Stimulated activated CD4-positive, alpha-beta T cell treated with anti-CD3 and anti-CD28 coated beads, Interleukin-15, amount 100 ng/mL, for 24 hours (primary cell): ENCODE results near the gene PCIF1.
"Not testable (repeated sequence)": the region's sequence is repeated elsewhere in the genome, so short reads cannot be mapped to it uniquely, and the experiment has no call there.

ENCODE experiments used
- DNase-seq: peaks from one replicate; pipeline ENCODE4 v3.0.0-alpha.2; 2020

The PCIF1 gene

DNA sequence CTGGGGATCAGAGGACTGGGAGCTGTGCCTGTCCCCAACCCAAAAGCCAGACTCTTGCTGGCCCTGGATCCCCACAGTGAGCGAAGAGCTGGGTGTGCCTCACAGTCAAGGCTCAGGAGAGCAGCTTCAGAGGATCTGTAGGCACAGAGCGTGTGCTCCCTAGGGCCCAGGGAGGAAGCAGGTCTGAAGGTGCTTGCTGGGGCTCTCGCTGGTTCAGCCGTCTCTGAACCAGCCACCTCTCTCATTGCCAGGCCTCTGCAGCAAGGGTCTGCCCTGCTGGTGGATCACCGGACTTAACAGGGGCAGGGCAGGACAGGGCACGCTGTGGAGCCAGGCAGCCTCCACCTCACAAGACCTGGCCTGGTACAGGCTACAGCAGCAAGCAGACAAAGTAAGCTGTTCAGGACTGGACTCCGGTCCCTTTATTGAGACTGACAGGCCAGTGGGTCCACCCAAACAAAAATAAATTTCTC lies 13.8 kb downstream of the PCIF1 start:
- no peak for DNase-seq

DNA sequence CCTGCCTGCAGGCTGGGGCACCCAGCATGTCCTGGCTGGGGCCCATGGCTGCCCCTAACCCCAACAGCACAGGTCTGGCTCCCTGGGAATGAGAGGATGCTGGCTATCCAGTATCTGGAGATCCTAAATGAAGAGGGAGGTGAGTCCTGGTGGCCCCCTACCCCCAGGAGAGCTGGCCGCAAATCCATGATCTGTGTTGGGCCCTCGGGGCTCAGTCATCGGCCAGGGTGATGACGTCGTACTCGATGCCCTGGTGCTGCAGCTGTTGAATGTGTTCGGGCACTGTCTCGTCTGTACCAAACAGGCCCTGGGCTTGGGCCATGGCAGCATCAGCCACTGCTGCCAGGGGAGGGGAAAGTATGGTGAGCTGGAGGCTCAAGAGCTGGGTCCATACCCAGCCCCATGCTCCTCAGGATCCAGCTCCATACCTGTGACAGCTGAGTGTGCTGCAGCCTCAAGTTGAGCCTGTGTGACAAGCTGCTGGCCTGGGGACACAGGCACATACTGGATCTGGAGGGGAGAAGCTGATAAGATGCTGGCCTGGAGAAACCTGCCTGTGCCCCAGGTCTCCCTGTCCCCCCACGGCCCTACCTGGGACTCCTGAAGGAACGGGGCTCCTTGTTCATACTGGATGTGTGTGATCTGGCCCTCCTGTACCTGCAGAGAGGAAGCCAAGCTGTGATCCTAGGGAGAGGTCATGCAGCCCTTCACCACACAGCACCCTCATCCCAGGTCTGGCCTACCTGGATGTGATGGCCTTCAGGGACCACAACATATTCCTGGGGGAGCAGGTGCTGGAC lies 14.5 kb downstream of the PCIF1 start:
- no peak for DNase-seq

DNA sequence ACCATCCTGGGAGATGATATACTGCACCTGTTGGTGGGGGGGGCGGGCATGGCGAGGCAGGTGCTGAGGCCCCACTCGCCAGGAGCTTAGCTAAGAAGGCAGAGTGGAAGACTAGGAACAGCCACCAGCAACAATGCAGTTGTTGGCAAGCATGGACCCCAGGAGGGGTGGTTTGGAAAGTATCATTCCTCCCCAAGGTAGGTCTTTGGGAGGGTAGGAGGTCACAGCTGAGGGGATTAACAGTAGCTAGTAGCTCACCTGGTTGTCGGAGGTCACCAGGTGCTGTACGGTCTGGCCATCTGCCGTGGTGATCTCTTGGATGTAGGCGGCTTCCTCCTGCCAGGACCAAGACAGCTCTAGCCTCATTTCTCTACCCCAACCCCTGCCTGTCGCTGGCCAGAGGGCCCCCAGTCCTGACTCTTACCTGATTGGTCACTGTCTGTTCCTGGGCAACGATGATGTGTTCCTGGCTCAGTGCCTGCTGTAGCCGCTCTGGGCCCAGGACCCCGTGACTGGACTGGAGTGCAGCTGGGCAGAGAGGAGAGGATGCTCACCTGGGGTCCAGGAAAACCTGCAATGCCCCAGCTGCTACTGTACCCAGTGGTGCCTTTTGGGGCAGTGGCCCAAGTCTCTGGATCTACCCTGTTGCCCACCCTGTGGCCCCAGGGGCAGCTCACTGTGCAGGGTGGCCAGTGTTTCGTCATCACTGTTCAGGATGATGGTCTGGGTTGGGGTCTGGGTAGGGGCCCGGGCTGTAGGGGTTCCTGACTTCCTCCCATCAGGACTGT lies 15.3 kb downstream of the PCIF1 start:
- DNase-seq, result no peak

DNA sequence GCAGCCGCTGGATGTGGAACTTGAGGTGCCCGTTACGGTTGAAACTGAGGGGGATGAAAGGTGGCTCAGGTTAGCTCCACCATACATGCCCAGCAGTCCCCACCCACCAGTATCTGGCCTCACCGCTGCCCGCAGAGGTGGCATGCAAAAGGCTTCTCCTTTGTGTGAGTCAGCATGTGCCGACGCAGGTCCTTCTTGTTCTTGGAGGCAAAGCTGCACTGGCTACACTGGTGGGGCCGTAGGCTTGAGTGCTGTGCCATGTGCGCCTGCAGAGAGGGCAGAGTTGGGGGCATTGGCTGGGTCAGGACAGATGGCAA lies 15.8 kb downstream of the PCIF1 start:
- DNase-seq, result no peak

DNA sequence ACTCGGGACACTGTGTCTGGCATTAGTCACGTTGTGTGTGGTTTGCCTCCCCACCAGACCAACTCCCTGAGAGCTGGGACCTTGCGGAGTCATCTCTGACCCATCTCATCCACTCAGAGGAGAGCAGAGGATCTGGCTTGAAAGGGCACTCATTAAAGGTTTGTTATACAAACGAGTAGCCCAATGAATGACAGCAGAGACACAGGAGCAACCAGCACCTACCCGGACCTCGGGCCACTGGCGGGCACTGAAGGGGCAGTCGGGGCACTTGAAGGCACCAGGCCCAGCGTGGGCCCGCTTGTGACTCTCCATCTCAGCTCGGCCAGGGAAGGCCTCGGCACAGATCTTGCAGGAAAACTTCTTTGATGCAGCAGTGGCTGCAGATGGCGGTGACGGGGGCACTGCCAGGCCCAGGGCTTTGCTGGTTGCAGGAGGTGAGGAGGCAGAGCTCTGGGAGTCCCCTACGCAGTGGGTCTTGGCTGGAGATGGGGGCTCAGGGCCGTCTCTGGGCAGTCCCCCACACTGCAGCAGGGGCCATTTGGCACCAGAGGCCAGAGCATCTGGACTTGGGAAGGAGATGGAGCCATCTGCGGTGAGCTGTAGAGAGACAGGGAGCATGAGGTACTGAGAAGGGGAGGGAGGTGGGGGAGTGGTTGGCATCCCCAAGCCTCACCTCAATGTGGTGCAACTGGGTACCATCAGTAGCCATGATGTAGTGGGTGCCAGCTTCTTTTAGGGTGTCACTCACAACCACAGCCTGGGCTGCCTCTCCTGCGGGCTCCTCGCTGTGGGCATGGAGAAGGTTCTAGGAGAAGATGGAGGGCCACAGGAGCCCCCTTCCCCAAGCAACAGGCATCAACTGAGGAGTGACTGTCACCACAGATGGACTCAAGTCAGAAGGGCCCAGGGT lies 17.7 kb downstream of the PCIF1 start:
- DNase-seq, result no peak

DNA sequence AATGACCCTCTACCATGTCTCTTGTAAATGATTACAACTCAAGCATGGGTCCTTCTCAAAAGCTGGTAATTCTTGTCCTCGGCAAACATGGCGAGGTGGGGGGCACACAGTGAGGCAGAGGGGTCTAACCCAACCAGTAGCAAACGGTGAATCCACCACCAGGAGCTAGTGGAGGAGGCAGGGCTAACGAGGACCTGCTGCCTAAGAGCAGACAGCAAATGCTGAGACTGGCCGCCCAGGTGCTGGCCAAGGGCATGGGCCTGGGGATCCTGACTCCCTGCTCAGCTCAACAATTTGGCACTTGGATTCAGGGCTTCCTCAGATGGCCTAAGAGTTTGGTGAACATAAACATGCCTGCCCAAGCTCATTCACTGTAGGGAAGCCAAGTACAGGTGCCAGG lies 18.4 kb downstream of the PCIF1 start:
- no peak for DNase-seq

DNA sequence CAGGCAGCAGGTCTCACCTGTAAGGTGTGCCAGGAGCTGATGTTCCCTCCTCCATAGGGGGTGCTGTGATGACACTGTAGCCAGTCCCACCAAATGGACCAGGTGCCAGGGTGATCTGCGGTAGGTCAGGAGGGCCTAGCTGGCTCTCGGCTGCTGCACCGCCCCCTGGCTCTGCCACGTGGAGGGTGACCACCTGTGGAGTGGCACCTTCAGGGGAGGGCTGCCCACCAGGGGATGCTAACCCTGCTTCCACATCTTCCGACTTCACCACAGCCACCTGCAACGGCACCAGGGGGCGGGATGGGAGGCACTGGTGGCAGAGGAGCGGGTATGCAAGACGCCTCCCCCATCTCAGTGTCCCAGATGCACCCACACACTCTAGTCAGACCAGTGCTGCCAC lies 19.2 kb downstream of the PCIF1 start:
- DNase-seq, result no peak

DNA sequence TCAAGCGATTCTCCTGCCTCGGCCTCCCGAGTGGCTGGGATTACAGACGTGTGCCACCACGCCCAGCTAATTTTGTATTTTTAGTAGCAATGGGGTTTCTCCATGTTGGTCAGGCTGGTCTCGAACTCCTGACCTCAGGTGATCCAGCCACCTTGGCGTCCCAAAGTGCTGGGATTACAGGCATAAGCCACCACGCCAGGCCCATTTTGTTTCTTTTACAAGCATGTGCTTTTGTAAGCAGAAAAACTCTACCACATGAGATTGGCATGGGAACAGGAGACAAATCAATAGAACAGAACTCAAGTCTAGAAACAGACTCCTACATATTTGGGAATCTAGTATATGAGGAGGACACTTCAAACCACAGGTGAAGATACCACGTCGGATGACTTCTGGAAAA lies 21.8 kb downstream of the PCIF1 start:
- DNase-seq, result not testable (repeated sequence)

DNA sequence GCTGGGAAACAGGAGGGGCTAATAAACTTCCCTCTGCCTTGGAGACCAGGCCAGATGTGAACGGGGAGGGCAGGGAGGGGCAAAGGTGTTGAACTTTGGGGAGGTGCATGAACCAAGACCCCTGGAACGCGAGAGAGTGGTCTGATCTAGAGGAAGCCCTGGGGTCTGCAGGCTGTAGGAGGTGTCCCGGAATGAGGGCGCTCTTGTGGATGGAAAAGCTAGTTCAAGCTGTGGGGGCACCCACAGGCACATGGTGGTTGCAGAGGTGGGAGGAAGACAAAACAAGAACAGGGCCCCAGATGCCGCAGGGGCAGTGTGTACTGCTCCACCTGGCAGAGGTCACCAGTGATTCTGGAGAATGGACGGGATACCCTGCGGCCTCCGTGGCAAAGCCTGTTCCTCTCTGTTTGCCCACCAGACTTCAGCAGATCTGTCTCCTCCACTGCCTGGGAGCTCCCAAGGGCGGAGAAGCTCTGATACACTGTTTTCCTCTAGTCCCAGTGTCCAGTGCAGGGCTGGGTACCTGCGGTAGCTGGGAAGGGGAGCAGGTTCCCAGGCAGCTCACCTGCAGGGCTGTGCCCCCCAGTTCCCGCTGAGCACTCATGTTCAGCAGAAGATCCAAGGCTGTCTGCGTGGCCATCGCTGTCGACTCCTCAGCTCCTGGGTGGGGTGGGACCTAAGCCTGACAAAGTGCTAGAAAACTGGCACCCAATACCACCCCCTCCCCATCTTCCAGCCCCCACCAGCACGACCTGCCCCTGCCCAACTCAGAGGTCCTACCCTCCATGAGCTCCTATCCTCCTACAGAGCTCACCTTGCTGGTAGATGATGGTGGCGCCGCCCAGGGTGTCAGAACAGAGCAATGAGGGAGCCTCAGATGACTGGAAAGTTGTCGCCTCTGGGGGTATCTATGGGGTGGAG lies 22.8 kb downstream of the PCIF1 start:
- DNase-seq, result no peak

DNA sequence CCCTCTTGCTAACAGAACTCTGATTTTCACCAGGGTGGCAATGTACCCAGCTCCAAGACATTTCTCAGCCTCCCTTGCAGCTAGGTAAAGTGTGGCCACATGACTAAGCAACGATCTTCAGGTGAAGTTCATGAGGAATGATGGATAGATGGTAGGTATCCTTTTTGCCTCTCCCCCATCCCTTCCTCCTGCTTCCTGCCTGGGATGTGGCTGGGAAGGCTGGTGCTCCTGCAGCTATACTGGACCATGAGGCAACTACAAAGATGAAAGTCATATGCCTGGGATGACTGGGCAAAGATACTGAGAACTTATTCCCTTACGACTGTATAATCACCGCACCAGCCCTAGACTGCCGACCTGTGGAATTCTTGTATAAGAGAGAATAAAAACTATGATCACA lies 24.1 kb downstream of the PCIF1 start:
- DNase-seq, result no peak

DNA sequence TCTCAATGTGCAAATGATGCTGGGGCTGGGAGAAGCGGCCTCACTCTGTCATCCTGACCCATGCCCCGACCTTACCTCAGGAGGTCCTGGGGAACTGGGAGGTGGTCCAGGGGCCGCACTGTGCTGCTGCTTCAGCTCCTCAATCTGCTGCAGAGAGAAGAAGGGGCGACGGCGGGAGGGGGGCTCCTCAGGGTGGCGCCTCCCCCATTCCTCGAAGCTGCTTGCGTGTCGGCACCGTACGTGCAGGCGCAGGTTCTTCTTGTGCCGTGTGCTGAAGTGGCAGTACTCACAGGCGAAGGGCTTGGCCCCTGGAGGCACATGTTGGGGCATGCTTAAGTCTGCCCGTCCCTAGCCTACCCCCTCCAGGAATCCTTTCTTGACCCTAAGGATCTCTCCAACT lies 24.6 kb downstream of the PCIF1 start:
- no peak for DNase-seq

DNA sequence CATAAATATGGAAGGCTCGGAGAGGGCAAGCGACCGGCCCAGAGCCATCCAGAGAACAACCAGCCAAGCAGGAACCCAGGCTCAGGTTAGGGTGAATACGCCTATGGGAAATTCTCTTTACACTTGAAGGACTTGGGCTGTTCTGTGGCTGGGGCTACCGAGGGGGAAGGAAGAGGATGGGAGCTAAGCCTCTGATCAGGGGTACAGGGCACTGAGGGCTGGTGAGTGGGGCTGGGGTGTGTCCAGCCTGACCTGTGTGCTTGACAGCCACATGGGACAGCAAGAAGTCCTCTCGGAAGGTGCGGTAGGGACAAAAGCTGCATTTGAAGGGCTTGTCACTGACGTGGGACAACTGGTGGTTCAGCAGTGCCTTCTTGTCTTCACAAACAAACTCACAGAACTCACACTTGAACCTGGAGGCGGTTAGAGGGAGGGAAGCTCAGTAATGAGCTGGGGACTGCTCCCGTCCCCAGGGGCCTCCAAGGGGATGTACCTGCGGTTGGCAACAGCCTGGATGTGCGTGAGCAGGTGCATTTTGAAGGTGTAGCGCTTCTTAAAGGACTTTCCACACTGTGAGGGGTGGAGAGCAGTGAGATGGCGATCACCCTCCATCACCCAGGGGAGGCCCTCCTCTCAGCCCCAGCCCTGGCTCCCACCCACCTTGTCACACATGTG lies 25.6 kb downstream of the PCIF1 start:
- DNase-seq, result no peak

DNA sequence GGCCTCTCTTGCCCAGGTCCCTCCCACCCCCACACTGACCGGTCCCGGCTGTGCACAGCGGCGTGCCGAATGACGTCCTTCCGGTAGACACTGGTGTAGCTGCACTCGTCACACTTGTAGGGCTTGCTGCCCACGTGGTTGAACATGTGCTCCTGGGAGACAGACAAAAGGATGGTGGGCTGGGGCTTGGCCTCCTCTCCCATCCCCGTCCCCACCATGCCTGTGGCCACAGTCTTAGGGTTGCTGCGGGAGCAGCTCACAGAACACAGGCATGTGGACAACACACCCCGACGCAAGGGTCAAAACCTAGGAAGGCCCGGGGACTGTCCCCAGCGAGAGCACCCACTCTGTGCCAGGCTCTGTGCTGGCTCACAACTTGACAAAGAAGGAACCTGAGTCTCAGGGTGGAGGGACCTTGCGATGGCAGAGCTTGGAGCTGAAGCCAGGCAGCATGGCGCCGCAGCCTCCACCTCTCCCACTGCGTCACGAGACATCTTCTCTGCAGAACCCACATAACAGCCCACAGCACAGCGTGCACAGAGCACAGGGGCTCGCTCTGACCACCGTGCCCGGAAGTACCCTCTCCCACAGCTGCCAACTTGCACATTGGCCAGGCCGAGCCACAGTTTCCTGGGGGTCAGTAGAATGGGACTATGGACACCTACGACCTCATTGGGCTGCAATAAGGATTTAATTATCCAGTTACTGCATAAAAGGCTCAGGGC lies 27.7 kb downstream of the PCIF1 start:
- DNase-seq, result no peak

DNA sequence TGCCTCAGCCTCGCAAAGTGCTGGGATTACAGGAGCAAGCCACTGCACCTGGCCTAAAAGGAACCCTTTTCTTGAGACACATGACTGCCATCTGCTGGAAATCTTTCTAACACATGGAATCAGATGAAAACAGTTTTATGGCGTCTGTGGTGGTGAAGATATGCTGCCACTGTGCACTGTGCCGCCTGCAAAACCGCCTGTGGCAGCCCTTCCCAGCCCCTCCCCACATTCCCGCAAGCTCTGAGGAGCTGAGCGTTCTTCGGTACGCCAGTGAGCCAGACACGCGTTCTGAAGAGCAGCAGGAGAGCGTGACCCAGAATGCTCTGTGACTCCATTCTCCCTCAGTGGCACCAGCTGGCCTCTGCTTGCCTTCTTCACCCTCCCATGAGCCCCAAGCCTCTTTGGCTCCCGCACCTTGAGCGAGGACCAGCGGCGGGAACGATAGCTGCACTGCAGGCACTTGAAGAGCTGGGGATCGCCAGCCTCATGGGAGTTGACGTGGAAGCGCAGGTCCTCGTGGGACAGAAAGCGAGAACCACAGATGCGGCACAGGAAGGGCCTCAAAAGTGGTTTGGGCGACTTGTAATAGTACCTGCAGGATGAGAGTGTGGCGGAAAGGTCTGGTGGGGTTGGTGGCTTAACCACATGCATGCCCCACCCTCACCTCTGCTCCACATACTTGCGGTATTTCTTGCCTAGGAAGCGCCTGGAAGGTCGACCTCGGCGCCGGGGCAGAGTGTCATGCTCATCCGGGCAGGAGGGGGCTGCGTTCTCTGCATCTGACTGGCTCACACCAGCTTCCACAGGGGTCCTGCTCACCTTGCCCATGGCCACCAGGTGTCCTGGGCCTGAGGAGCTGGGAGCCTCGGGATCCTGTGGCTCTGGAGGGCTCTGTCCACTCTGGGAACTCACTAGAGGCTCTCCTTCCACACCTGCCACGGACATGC lies 28.8 kb downstream of the PCIF1 start:
- no peak for DNase-seq

DNA sequence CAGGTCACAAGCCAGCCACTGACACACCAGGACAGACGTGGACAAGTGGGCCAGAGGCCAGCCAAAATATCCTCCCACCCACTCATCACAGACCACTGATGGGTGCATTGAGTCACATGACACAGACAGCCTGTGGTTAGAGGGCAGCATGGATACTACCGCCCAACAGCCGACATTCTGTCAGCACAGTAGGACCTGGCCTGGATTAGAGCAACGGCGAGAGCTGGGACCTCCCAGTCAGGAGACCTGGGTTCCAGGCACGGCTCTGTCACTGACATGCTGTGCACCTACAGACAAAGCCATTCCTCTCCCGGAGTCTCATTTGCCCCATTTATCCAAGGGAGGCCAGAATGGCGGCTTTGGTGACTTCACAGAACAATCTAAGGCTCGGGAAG lies 29.5 kb downstream of the PCIF1 start:
- DNase-seq, result no peak

DNA sequence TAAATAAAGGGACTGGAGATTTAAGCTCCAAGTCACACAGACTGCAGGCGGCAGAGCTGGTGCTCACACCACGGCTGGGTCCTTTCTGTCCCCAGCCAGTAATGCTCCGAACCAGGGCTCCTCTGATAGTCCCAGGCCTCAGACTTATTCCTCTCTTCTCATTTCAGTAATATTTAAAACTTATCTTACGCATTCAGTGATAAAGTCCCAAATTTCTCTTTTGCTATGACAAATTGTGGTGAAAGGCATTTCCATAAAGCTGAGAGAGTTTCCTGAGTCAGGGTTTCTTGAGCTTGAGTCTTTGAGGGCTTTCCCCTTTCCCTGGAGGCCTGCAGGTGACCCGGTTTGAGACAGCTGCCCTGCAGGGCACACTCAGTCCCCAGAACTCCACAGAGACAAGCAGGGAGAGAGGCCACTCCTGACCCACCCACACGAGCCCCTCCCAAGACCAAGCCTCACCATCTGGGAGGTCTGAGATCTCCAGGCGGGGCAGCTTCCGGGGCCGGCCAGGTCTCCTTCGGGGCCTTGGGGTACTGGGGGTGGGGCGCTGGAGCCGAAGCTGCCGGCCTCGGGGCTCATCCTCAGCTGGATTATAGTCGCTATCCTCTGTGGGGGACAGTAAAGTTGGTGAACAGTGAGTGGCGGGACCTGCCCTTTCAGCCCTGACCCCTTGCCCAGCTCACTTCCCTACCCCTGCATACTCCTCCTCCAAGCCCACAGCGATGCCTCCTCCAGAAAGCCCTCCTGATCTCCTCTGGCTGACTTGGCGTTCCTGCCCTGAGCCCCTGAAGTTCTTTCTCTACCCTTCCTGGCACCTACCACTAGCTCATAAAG lies 30.9 kb downstream of the PCIF1 start:
- no peak for DNase-seq

DNA sequence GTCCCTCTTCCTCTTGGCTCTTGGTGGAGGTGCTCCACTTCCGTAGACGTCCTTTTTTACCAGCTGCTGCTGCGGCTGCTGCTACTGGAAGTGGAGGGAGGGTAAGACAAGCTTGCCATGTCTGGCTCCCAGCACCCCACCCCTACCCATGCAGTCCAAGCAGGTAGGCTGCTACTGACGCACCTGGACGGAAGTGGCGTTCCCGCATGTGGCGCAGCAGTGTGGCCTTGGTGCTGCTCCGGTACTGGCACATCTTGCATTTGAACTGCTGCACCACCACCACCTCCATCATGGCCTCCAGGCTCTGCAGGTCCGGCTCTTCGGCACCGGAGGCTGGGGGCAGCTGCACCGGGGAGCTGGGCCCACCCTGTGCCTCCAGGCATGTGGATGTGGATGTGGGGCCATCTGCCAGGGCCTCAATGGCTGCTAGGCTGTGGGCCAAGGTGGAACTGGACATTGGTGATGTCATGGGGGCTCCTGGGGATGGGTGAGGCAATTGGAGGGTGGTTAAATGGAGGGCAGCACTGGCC lies 33.1 kb downstream of the PCIF1 start:
- no peak for DNase-seq

DNA sequence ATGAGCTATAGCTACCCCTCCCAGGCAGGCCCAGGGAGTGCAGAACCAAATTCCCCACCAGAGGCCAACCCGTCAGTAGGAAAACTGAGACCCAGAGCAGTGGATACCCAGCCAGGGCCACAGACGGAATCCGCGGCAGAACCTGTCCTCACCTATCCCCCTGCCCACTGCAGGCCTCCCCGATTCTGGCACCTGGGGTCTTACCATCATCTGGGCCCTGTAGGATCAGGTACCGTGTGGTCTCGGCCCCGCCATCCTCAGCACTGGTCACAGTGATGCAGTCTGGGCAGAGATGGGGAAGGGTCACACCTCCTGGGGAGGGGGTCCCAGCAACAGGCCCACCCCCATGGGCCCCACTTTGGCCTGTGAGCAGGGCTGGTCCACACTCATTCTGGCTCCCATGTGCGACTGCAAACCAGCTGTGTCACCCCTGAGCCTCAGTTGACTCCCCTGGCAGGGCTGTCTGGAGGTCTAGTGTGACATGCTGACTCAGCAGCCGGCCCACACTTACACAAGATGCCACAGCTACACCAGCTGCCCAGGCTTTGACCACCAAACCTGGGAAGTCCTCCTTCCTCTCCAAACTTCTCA lies 33.7 kb downstream of the PCIF1 start:
- DNase-seq, result no peak
